Neuronal stem cell (in vitro differentiated cells): ENCODE results near the gene MEP1B. TPM values are rescaled to one million over a fixed set of nuclear protein-coding genes. Genes with fewer than 3 reads are reported as not detected.

ENCODE experiments used
- DNase-seq: peaks from one replicate; pipeline ENCODE4 v3.0.0-alpha.2; 2013; ENCODE audit warnings: low spot score
- H2AFZ ChIP-seq: one replicate; pipeline ENCODE4 v1.6.1; 2013; ENCODE audit warnings: mild to moderate bottlenecking, low read length, inconsistent platforms
- H2AK5ac ChIP-seq: 2 replicates; pipeline ENCODE4 v1.6.1; 2013; ENCODE audit warnings: low read depth, mild to moderate bottlenecking, inconsistent platforms, low read length, moderate library complexity, mixed read lengths
- H2BK120ac ChIP-seq: 2 replicates; pipeline ENCODE4 v1.6.1; 2013; ENCODE audit warnings: low read depth, mild to moderate bottlenecking, inconsistent platforms, low read length, moderate library complexity, mixed read lengths
- H2BK12ac ChIP-seq: one replicate; pipeline ENCODE4 v1.6.1; 2013; ENCODE audit warnings: low read length, inconsistent platforms
- H2BK15ac ChIP-seq: 2 replicates; pipeline ENCODE4 v1.6.1; 2013; ENCODE audit warnings: mild to moderate bottlenecking, low read length, inconsistent platforms, mixed read lengths
- H2BK5ac ChIP-seq: one replicate; pipeline ENCODE4 v1.6.1; 2013; ENCODE audit warnings: inconsistent platforms, mild to moderate bottlenecking, low read length, moderate library complexity
- H3K14ac ChIP-seq: one replicate; pipeline ENCODE4 v1.6.1; 2013; ENCODE audit warnings: low read length, inconsistent platforms
- H3K18ac ChIP-seq: 2 replicates; pipeline ENCODE4 v1.6.1; 2013; ENCODE audit warnings: low read length, inconsistent platforms
- H3K23ac ChIP-seq: 2 replicates; pipeline ENCODE4 v1.6.1; 2013; ENCODE audit warnings: low read depth, mild to moderate bottlenecking, mixed read lengths, low read length, inconsistent platforms; ENCODE audit not compliant: poor library complexity
- H3K27ac ChIP-seq: replicated peaks from 3 replicates; pipeline ENCODE4 v1.5.1; 2013; ENCODE audit warnings: low read length, inconsistent platforms
- H3K27me3 ChIP-seq, 3 experiments: 2 replicates each; pipeline ENCODE4 v1.6.1; 2013; ENCODE audit warnings: low read length in 3 of 3, mild to moderate bottlenecking in 2 of 3, inconsistent platforms in 1 of 3, low read depth in 1 of 3, mixed read lengths in 1 of 3, moderate library complexity in 1 of 3; ENCODE audit not compliant: control insufficient read depth in 3 of 3, insufficient read depth in 3 of 3
- H3K36me3 ChIP-seq, 2 donors: replicated peaks in 1 of 2; 2 replicates each; pipeline ENCODE4 v1.6.1; 2013; ENCODE audit warnings: low read length in 2 of 2; ENCODE audit not compliant: control insufficient read depth in 2 of 2, insufficient read depth in 2 of 2
- H3K4ac ChIP-seq: 2 replicates; pipeline ENCODE4 v1.6.1; 2013; ENCODE audit warnings: inconsistent platforms, mild to moderate bottlenecking, low read length, moderate library complexity
- H3K4me1 ChIP-seq, 2 donors: 1 replicate in 1 of 2; 2 replicates in 1 of 2; pipeline ENCODE4 v1.6.1; 2013; ENCODE audit warnings: low read length in 2 of 2, low read depth in 1 of 2; ENCODE audit not compliant: control insufficient read depth in 2 of 2, insufficient read depth in 1 of 2
- H3K4me2 ChIP-seq: one replicate; pipeline ENCODE4 v1.6.1; 2013; ENCODE audit warnings: mild to moderate bottlenecking, low read length, inconsistent platforms; ENCODE audit not compliant: insufficient read depth, poor library complexity, severe bottlenecking
- H3K4me3 ChIP-seq, 2 donors: 2 replicates each; pipeline ENCODE4 v1.5.1; 2013; ENCODE audit warnings: low read length in 2 of 2, mild to moderate bottlenecking in 2 of 2, inconsistent platforms in 1 of 2, moderate library complexity in 1 of 2
- H3K79me1 ChIP-seq: one replicate; pipeline ENCODE4 v1.6.1; 2013; ENCODE audit warnings: low read depth, mild to moderate bottlenecking, inconsistent platforms, low read length, moderate library complexity
- H3K9ac ChIP-seq: one replicate; pipeline ENCODE4 v1.6.1; 2013; ENCODE audit warnings: mild to moderate bottlenecking, low read depth, low read length, inconsistent platforms; ENCODE audit not compliant: poor library complexity
- H3K9me3 ChIP-seq, 2 donors: replicated peaks in 1 of 2; 2 replicates each; pipeline versions ENCODE3 to v1.6.1; 2013; ENCODE audit warnings: low read length in 2 of 2, mild to moderate bottlenecking in 2 of 2, inconsistent platforms in 1 of 2, low read depth in 1 of 2, mixed read lengths in 1 of 2, moderate library complexity in 1 of 2; ENCODE audit not compliant: control insufficient read depth in 2 of 2, insufficient read depth in 1 of 2
- H4K8ac ChIP-seq: one replicate; pipeline ENCODE4 v1.6.1; 2013; ENCODE audit warnings: low read depth, mild to moderate bottlenecking, inconsistent platforms, low read length, moderate library complexity
- H4K91ac ChIP-seq: one replicate; pipeline ENCODE4 v1.6.1; 2013; ENCODE audit warnings: low read length, low read depth, mild to moderate bottlenecking, inconsistent platforms; ENCODE audit not compliant: poor library complexity
- WGBS, 2 donors: extraction: QIAGEN DNeasy Blood & Tissue Kit; methylation state at CpG; one replicate each; pipeline ENCODE4 v1.1.7; 2013; ENCODE audit warnings: missing lambda C conversion rate in 2 of 2, mixed read lengths in 1 of 2; ENCODE audit not compliant: insufficient read length in 2 of 2, insufficient replicate concordance in 1 of 2; ENCODE audit errors: extremely low coverage in 2 of 2; 5-methylcytosine and 5-hydroxymethylcytosine counted together
- polyA plus RNA-seq, 2 experiments: library from polyadenylated mRNA; stranded (reverse); fragments of 200-250 nt; gene quantifications; one replicate each; pipeline ENCODE4 v1.2.3, GENCODE V29; 2013

Gene MEP1B
- polyA plus RNA-seq (2013, experiment 1 of 2): not detected
- polyA plus RNA-seq (2013, experiment 2 of 2): 0.01 TPM

DNA sequence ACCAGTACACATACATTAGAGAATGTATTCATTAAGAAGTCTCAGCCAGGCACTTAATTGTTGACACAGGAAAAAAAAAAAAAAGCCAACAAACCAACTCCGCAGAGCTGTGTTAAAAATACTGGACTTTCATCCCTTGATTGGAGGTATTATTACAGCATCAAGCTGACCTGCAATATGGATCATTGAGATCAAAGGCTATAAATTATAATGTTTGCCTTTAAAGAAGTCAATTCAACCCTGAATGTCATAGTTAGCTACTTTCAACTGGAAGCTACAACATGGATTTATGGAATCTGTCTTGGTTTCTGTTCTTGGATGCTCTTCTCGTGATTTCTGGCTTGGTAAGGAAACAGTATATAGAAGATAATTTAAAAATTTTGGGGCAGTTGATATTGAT is at the start of gene MEP1B:
MEP1B (plus strand) TSS at position 250 of the 400 bp plus-strand sequence; CDS start at position 282, 32 bp downstream.
- Histone ChIP-seq H3K36me3 (no peaks in the 10 kb centered on the region), H3K4ac (no peak within 1 kb of the TSS), H3K4me2 (no peak within 1 kb of the TSS), H3K4me1 (no peaks in the 10 kb centered on the region), H2BK5ac (no peak within 1 kb of the TSS), H2AFZ (no peak within 1 kb of the TSS), H2BK12ac (no peak within 1 kb of the TSS), H4K8ac (no peak within 1 kb of the TSS), H3K27ac (no peak within 1 kb of the TSS), H4K91ac (no peak within 1 kb of the TSS), H3K27me3 (no peaks in the 10 kb centered on the region), H3K79me1 (no peaks in the 10 kb centered on the region), H3K9ac (no peak within 1 kb of the TSS), H2BK15ac (no peak within 1 kb of the TSS), H3K4me3 (no peak within 1 kb of the TSS), H3K14ac (no peak within 1 kb of the TSS), H3K23ac (no peak within 1 kb of the TSS), H2AK5ac (no peak within 1 kb of the TSS), H3K9me3 (no peaks in the 10 kb centered on the region), H3K18ac (no peak within 1 kb of the TSS), H2BK120ac (no peak within 1 kb of the TSS)
- WGBS, 2 donors: no CpG with 5 or more reads among the region's 2 CpGs
- no peak for DNase-seq

- no peak overlapping the region for H2AFZ ChIP-seq
- no peaks in the 10 kb centered on the region for H3K27me3 ChIP-seq
- H2BK120ac ChIP-seq: no peak overlapping the region
- no peak for DNase-seq
- WGBS, 2 donors: no CpG with 5 or more reads among the region's 2 CpGs
- H3K36me3 ChIP-seq: no peaks in the 10 kb centered on the region
- no peak overlapping the region for H2BK12ac ChIP-seq
- no peak overlapping the region for H3K4me2 ChIP-seq
- H2BK5ac ChIP-seq: no peak overlapping the region
- H3K9me3 ChIP-seq: no peaks in the 10 kb centered on the region
- H3K4me3 ChIP-seq: no peak overlapping the region
- no peak overlapping the region for H3K23ac ChIP-seq
- H3K18ac ChIP-seq: no peak overlapping the region
- H3K4me1 ChIP-seq: no peaks in the 10 kb centered on the region
- no peak overlapping the region for H2AK5ac ChIP-seq
- no peak overlapping the region for H4K8ac ChIP-seq
- H3K27ac ChIP-seq: no peak overlapping the region
- H3K4ac ChIP-seq: no peak overlapping the region
- H2BK15ac ChIP-seq: no peak overlapping the region
- H4K91ac ChIP-seq: no peak overlapping the region
- H3K14ac ChIP-seq: no peak overlapping the region
- no peaks in the 10 kb centered on the region for H3K79me1 ChIP-seq
- no peak overlapping the region for H3K9ac ChIP-seq
Observed at GRCh38 chr18:32148185-32148870, 41.5 kb upstream of the MEP1B start.

GRCh38 chr18:32152705-32153448 is 37.0 kb upstream of the MEP1B start:
- Histone ChIP-seq H3K9me3 (no peaks in the 10 kb centered on the region), H3K79me1 (no peaks in the 10 kb centered on the region), H2AFZ (no peak overlapping the region), H2BK12ac (no peak overlapping the region), H2AK5ac (no peak overlapping the region), H3K4me3 (no peak overlapping the region), H4K8ac (no peak overlapping the region), H3K14ac (no peak overlapping the region), H3K9ac (no peak overlapping the region), H3K27me3 (peaks cover 0 to 3% (median 0%) of the 10 kb centered on the region in 3 experiments), H3K4ac (no peak overlapping the region), H4K91ac (no peak overlapping the region), H3K4me2 (no peak overlapping the region), H2BK15ac (no peak overlapping the region), H3K18ac (no peak overlapping the region), H2BK120ac (no peak overlapping the region), H3K36me3 (no peaks in the 10 kb centered on the region), H3K27ac (no peak overlapping the region), H3K4me1 (no peaks in the 10 kb centered on the region), H2BK5ac (no peak overlapping the region), H3K23ac (no peak overlapping the region)
- no CpG with 5 or more reads among the region's 5 CpGs for WGBS, 2 donors
- DNase-seq: no peak

DNA sequence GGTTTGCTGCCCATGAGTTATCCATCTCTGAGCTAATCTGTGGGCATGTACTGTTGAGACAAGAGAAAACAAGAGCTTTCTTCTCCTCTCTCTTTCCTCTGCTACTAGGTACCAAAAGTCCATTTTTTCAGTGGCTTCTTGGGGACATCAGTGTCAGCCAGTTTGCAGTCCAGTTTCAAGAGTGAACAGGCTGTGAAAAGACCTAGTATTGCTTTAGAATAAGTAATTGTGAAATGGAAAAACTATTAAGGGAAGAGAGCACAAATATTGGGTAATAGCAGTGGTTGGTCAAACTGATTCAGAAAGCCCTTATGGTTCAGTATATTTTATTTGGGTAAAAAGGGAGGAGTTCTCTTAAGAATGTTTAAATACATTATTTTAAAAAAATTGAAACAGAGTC is 33.0 kb upstream of the MEP1B start:
- Histone ChIP-seq H2BK5ac (no peak overlapping the region), H2BK15ac (no peak overlapping the region), H3K4me1 (peaks cover 0 to 2% of the 10 kb centered on the region in 2 donors), H3K4me3 (no peak overlapping the region), H4K8ac (no peak overlapping the region), H3K18ac (no peak overlapping the region), H3K36me3 (no peaks in the 10 kb centered on the region), H2BK120ac (no peak overlapping the region), H3K9me3 (no peaks in the 10 kb centered on the region), H3K4ac (no peak overlapping the region), H2BK12ac (no peak overlapping the region), H3K23ac (no peak overlapping the region), H3K4me2 (no peak overlapping the region), H3K27ac (no peak overlapping the region), H3K14ac (no peak overlapping the region), H4K91ac (no peak overlapping the region), H3K9ac (no peak overlapping the region), H3K27me3 (peaks cover 0 to 7% (median 0%) of the 10 kb centered on the region in 3 experiments), H2AK5ac (no peak overlapping the region), H3K79me1 (no peaks in the 10 kb centered on the region), H2AFZ (no peak overlapping the region)
- DNase-seq: no peak
